NCI-H2107 treated with DMSO at 0.1 percent for 48 hours (cell line): ENCODE data around the gene WDR1.

Experiments used
- DNase-seq: peaks from one replicate; lab custom pipeline; 2025; ENCODE audit not compliant: unreplicated experiment; lab: John Stamatoyannopoulos, UW

Gene WDR1

GRCh38 chr4:10075158-10075863, 41.3 kb downstream of the WDR1 start:
- DNase-seq: no peak

GRCh38 chr4:10074767-10075105, 41.9 kb downstream of the WDR1 start:
- no peak for DNase-seq

GRCh38 chr4:10074076-10074766, 42.4 kb downstream of the WDR1 start:
- no peak for DNase-seq

GRCh38 chr4:10072420-10073017, 44.1 kb downstream of the WDR1 start:
- no peak for DNase-seq

GRCh38 chr4:10069075-10069642, 47.4 kb downstream of the WDR1 start:
- no peak for DNase-seq

GRCh38 chr4:10066670-10067651, 49.6 kb downstream of the WDR1 start:
- no peak for DNase-seq

- no peak for DNase-seq
These were observed 50.4 kb downstream of the WDR1 start for GRCh38 chr4:10066206-10066605.

- DNase-seq: no peak
These were observed 52.9 kb downstream of the WDR1 start for GRCh38 chr4:10063544-10064300.

- DNase-seq: no peak
These were observed 54.8 kb downstream of the WDR1 start for GRCh38 chr4:10061650-10062415.

- no peak for DNase-seq
These were observed 58.2 kb downstream of the WDR1 start for GRCh38 chr4:10058371-10058770.

- no peak for DNase-seq
These were observed 59.6 kb downstream of the WDR1 start for GRCh38 chr4:10057023-10057395.

- no peak for DNase-seq
These were observed 60.1 kb downstream of the WDR1 start for GRCh38 chr4:10056334-10057022.

GRCh38 chr4:10055871-10056270, 60.7 kb downstream of the WDR1 start:
- no peak for DNase-seq

GRCh38 chr4:10054571-10055041, 62.0 kb downstream of the WDR1 start:
- DNase-seq: no peak

- no peak for DNase-seq
These were observed 62.8 kb downstream of the WDR1 start for GRCh38 chr4:10053635-10054453.

GRCh38 chr4:10051517-10052135, 65.0 kb downstream of the WDR1 start:
- no peak for DNase-seq

GRCh38 chr4:10050721-10051120, 65.9 kb downstream of the WDR1 start:
- DNase-seq: no peak
